Activated T-cell treated with anti-CD3 and anti-CD28 coated beads for 1 hour (primary cell): ENCODE measurements around the gene HAUS7.

Experiments used
- DNase-seq: peaks from one replicate; pipeline ENCODE4 v3.0.0-alpha.2; 2020; ENCODE audit warnings: low read depth

The HAUS7 gene

DNA sequence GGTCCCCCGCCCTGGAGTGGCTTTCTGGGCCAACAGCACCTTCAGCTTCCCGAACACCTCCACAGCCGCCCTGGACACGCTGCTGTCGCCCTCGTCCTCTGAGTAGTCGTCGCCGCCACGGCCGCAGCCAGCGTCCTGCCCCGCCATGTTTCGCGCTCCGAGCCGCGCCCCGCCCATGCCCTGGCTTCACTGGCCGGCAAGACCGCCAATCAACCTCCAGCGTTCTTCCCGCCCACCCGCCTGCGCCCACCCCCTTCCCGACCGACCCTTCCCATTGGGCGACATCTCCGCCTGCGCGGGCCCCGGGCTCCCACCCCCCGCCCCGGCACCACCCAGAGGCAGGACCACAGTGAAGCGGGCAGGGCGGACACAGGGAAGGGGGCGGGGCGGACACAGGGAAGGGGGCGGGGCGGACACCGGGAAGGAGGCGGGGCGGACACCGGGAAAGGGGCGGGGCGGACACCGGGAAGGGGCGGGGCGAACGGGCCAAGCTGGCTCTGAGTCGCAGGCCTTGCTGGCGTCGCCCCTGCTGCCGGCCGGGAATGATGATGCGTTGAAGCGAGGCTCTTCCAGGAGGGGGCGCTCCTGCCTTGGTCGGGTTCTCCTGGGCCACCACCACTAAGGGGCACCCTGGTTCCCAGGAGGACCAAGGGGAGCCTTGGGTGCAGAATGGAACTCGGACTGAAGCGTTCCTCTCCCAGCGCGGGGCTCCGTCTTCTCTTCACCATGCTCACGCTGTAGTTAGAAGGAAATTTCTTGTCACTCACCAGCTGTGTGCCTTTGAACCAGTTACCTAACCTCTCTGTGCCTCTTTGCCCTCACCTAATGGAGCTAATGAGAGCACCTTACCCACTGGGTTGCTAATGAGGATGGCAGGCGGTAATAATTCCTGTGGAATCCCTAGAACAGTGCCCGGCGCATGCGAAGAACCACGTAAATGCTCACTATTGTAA, at the start of gene HAUS7:
Gene HAUS7 (minus strand): TSS at position 166 of the 953 bp plus-strand sequence. CDS start 19 bp downstream, at position 147.
- peak; percentile 85 for DNase-seq

DNA sequence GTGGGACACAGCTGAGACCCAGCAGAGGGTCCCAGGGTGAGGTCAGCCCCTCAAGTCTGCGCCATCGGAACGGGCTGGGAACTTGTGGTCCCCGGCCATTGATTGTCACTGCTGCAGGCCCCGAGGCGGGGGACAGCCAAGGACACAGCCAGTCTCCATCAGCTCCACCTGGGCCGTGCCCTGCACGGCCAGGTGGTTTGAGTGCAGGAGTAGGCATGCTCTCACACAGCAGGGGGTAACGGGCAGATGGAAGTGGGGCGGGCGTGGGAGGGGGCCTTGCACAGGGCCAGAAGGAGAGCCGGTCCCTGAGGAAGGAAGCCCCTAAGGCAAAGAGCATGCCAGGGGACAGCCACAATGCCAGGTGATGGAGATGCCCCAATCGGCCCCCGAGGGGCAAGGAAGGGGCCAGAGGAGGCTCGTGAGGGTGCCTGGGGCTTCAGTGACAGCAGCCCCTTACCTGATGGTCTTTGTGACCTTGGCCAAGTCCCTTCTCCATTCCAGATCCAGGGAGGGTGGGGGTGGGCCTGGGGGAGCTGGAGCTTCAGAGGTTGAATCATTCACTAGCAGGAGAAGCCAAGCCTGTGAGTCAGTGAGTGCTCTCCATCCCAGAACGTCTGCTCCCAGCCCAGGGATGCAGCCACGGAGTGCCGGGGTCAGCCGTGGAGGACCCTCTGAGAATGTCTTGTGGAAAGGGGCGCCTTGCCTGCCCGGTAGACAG, 49.4 kb upstream of the HAUS7 start:
- DNase-seq, result no peak

DNA sequence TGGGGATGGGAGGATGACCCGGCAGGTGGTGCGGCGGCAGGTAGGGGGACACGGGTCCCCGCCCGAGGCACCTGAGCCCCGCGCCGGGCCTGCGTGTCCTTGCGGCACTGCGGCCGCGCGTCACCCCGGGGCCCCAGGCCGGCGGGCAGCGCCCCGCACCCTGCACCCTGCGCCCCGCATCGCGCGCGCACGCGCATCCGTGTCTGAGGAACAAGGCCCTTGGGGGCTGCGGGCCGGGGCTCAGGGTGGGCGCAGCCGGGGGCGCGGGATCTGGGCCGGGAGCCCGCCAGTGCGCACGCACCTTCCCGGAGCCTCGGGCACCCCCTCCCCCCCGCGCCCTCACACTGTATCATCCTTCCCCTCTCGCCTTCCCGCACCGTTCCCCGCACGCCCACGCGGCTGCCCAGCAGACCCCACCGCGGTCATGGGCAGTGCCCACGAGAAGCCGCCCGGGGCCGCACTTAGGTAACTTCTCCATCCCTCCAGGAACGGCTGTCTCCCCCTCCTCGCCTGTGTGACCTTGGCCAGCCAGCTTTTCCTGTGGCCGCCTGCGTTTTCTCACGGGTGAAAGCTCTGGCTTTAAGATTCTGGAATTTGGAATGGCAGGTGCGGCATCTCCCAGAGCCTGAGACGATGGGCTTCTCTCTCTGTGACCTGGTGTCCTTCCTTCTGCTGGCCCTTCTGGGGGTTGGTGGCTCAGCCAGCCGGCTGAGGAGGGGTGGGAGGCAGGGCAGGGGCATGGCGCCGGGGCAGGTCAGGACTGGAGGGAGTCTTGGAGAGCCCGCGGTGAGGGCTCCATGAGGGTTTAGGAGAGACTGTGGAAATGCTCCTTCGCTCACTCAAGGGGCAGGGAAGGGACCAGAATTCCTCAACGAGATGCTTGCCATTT, 47.8 kb upstream of the HAUS7 start:
- DNase-seq, result no peak

DNA sequence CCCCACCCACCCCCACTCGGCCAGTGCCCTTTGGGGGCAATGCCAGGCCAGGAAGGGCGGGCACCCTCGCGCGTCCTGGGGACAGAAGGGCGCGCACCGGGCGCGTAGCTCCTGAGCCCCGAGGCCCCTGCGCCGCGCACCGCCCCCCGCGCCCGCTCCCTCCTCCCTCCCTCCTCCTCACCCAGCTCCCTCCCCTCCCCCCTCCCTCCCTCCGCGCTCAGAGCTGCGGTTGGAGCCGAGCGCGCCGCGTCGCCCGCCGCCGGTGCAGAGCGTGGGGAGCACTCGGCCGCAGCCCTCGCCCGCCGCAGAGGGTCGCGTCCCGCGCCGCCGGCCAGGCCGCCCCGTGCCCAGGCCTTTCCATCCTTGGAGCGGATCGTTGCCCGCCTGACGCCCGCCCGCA, 47.0 kb upstream of the HAUS7 start, which contains the start of gene ATP2B3:
Gene ATP2B3 (plus strand): TSS at position 220 of the 400 bp plus-strand sequence. CDS start 18,606 bp downstream, outside the sequence.
- no peak for DNase-seq

DNA sequence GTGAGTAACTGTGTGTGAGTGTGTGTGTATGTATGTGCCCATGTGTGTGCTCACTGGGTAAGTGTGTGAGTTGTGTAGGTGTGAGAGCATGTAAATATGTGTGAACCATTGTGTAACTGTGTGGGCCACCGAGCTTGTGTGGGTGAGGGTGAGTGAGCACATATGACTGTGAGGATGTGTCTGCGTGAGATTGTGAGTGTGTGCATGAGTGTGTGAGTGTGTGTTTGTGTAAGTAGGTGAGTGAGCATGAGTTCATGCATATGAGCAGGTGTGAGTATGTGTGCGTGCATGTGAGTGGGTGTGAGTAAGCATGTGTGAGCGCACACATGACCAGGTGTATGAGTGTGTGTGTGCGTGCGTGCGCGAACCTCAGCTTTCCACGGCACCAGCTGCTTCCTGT, 45.7 kb upstream of the HAUS7 start:
- DNase-seq, result no peak

DNA sequence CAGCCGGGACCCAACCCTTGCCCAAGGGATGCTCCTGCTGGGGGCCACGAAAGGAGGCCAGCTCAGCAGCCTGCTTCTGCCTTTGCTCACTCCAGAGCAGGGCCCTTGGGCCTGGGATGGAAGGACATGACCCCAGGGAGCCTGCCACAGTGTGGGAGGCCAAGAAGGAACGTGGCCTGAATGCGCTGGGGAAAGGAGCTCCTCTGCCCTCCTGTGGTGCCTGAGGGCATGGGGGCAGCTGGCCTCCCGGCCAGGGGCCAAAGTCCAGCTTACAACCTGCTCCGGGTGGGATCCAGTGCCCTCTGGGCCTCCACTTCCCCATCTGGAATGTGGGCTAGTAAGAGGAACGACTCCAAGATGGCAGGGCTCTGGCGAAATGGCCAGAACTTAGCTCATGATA, 45.1 kb upstream of the HAUS7 start:
- no peak for DNase-seq

DNA sequence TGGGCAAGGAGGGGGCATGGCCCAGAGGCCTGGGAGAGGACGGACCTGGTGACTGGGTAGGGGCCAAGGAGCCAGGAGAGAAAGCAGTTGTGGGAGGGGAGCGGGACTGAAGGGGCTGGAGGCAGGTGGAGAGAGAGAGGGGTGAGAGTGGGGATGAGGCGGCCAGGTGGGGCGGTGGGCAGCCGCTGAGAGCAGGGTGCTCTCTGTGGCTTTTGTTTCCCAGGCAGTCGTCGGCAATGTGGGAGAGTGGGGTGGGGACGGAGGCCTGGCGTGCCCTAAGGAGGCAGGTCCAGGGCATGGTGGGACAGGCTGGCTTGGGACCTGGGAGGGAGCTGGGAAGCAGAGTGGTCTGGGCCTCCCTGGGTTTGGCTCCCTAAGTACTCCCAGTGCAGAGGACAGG, 43.9 kb upstream of the HAUS7 start:
- no peak for DNase-seq

DNA sequence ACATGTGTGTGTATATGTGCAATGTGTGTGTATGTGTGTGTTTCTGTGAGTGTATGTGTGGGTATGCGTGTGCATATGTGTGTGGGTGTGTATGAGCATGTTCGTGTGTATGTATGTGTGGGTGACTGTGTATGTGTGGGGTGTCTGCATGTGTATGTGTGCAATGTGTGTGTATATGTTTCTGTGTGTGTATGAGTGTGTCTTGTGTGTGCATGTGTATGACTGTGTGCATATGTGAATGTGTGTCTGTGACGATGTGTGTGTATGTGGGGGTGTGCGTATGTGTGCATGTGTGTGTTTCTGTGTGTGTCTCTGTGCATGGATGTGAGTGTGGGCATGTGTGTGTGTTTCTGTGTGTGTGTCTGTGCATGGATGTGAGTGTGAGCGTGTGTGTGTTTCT, 42.9 kb upstream of the HAUS7 start:
- DNase-seq, result no peak

DNA sequence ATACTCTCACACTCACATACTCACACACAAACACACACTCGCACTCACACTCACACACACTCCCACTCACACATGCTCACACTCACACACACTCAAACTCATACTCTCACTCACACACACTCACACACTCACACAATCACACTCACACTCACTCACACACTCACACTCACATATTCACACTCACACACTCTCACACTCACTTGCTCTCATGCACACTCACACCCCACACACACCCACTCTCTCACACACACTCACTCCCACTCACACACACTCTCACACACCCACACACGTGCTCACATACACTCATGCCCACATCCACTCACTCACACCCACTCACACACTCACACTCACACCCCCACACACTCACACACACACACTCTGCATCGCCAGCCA, 42.1 kb upstream of the HAUS7 start:
- no peak for DNase-seq

DNA sequence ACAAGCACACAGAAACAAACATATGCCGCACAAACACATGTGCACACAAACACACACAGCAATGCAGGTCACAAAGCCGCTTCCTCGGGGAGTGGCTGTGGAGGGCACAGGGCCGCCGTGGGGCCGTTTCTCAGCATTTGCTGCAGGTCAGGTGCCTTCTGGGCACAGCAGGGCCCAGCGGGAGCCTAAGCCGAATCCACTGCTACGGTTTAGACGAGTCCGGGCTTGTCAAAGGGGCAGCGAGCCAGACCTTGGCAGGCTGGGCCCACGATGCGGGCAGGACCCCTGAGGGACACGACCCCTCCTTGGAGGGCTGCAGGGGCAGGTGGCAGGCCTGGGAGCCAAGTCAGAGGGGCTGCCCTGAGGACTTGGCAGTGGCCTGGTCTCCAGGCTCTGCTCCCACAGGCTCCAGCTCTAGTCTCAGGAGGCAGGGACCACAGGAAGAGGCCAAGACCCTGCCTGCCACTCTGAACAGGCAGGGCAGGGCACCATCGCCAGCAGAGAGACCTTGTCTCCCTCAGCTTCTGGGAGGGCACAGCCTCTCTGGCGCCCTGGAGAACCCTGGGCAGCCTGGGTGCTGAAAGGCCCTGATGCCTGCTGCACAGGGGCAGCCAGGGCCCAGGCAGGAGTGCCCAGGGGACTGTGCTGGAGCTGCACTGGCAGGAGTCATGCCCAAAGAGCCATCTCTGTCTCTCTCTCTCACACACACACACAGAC, 41.6 kb upstream of the HAUS7 start:
- DNase-seq, result no peak

DNA sequence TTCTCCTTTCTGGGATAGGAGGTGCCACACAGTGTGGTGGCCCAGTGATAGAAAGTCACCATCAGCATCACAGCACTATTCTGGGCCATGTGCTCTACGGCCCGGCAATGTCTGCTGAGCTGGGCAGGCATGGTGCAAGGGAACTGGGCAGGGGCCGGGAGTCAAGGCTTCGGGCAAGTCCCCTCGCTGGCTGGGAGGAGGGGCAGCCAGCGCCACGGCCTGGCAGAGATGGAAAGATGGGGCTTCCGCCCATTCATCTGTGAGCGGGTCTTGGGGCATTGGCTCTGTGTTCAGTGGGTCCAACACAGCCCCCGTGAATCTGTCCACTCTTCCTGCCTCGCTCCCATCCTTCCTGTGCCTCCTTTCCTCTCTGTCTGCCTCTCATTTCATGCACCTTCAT, 40.0 kb upstream of the HAUS7 start:
- DNase-seq, result no peak

DNA sequence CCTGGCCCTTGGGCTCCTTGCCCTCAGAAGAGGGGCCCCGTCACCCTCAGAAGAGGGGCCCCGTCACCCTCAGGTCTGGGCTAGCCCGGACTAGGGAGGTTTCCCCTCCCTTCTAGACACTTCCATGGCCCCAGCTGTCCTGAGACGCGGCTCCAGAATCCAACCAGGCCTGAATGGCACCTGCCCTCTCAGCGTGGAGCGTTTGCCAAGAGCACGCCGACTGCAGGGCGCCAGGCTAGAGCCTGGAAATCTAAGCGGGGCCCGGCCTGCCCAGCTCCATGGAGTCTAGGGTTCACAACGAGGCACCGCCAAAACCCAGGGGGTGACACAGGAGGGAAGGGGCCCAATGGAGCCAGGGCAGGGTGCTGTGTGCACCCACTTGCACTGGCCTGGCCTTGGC, 39.2 kb upstream of the HAUS7 start:
- DNase-seq, result no peak

DNA sequence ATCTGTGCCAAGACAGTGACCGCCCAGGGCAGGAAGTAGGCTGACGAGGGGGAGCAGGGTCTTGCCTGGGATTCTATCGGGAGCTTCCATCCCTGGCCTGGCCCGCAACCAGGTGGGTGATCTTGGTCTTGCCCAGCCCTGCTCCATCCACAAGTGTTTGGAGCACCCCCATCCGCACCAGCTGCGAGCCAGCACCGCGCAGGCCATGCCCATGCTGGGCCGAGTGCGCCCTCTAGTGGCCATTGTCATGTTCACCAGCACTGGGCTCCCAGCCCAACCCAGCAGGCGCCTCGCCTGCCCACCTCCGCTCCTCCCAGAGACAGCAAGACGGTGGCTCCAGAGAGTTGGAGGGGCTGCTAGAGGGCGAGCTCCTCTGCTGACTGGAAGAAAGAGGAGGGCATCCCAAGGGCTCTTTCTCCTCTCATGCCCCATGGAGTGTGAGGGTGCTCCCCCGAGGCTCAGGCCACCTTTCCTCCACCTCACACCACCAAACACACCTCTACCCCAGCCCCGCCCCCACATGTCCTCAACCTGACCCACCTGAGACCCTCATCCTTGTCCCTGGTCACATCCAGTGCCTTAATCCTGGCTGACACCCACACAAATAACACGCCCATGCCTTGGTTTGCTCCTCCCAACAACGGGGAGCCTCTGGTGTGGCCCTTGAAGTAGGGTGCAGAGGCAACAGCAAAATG, 37.3 kb upstream of the HAUS7 start:
- DNase-seq, result peak; percentile 82

DNA sequence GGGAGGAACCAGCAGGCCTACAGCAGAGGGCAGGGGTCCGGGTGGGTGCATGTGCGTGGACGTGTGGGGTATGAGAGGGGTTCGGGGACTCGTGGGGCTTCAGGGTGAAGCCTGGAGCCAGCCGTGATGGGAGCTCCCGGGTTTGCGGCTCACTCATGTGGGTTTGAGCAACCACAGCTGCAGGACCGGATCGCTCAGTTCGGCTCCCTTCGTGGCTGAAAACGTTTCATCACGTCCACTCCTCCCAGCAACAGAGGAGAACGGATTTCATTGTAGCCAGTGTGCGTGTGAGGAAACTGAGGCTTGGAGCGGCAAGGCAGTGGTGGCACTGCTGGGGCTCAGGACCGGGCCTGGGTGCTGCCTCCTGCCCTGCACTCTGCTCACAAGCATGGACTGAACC, 35.0 kb upstream of the HAUS7 start:
- DNase-seq, result no peak

DNA sequence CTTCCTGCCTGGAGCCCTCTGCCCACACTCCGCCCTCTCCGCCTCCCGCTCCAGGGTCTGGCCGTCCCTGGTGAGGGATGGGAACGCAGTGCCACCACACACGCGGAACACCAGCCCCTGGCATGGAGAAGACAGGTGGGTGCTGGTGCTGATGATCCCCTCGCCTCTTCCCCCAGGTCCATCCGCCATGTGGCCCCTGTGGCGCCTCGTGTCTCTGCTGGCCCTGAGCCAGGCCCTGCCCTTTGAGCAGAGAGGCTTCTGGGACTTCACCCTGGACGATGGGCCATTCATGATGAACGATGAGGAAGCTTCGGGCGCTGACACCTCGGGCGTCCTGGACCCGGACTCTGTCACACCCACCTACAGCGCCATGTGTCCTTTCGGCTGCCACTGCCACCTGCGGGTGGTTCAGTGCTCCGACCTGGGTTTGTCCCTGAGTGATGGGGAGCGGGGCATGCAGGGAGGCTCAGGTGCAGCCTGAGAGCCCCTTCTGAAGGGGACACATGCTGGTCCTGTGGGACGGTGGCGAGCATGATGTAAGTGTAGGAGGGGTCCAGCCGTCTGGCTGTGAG, 34.2 kb upstream of the HAUS7 start:
- no peak for DNase-seq

DNA sequence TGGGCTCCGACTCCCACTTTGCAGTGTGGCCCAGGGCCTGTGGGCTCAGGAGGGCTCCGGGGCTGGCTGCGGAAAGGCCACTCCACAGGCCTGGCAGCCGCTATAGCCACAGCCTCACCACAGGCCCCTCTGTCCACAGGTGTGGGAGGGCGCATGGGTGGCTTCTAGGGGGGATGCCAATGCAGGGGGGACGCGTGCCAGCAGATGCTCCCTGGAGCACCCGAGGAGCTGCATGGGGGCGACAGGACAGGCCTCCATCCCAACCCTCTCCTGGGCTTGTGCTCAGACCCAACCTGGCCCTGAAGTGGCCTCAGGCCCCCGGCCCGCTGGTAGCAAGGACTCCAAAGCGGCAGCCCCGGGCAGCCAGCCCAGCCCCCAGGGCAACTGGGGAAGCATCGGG, 32.4 kb upstream of the HAUS7 start:
- DNase-seq, result no peak

DNA sequence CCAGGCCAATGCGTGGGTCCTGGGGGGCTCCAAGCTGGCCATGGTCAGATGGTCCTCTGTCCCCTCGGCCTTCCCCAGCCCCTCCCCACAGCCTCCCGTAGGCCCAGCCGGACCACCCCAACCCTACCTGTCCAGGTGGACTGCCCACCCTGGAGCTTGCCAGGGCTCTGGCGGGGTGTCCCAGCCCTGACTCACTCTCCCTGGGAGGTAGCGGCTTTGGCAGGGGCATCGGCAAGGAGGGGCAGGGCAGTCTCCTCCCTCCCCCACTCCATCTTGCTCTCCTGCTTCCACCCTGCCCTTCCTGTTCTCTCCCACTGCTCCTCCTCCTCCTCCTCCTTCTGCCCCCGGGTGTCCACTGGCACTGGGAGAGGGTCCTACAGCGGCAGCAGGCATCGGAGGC, 31.8 kb upstream of the HAUS7 start:
- no peak for DNase-seq

DNA sequence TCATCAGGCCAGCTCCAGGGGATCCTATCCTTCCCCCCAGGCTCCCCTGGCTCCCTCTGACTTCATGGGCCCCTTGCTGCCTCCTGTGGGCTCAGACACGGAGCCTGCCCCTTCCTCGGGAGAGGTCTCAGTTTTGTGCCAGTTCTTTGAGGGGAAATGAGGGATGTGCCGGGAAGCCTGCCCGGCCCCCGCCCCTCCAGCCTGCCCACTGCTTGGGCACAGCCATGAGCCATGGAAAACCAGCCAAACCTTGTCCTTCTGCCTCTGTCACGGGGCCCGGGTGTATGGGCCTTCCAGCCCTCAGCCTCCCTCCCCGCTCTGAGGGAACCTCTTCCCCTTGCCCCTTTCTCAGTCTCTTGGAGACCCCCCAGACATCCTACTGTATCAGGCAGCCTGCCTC, 31.2 kb upstream of the HAUS7 start:
- DNase-seq, result no peak

DNA sequence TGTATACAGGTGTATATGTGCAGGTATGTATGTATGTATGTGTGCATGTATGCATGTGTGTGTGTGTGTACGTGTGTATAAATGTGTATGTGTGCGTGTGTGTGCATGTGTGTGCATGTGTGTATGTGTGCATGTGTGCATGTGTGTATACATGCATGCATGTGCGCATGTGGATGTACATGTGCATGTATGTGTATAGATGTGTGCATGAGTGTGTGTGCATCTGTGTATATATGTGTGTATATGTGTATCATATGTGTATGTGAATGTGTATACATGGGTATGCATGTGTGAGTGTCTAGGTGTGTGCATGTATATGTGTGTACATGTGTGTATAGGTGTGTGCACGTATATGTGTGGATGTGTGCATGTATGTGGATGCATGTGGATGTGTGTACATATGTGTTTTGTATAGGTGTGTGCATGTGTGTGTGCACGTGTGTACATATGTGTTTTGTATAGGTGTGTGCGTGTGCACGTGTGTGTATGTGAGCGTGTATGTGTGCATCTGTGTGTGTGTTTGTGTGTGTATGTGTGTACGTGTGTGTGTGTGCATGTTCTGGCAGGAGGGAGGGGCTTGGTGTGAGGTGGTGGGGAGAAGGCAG, 30.4 kb upstream of the HAUS7 start:
- DNase-seq, result no peak

DNA sequence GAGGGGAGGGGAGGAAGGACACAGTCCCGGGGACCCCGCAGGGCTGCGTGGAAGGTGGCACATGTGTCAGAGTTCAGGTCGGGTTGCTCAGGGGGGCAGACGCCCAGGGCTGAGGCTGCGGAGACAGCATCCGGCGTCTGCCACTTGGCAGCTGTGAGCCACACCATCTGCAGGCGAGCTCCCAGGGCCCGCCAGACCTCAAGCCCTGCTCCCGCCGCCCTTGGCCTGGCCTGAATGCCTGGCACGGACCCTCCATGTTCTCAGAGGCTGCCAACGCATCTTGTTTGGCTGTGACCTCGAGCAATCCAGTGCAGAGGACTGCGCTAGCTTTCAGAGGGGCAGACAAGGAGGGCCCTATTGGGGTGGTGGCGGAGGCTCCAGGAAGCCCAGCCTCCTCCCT, 29.5 kb upstream of the HAUS7 start:
- DNase-seq, result no peak
